Right cardiac atrium (tissue), 5 donors: Measurements from ENCODE around the gene SKAP2. TPM values are rescaled to one million over a fixed set of nuclear protein-coding genes. Genes with fewer than 3 reads are reported as not detected.

Experiments used
- ATAC-seq, 2 donors: fragments of 200-7000 bp; cut with Tn5 transposase; one replicate each; pipeline versions ENCODE4 v1.8.0 to v1.9.1; 2020; ENCODE audit warnings: moderate library complexity in 2 of 2, mild to moderate bottlenecking in 1 of 2
- DNase-seq, 3 donors: peaks; one replicate each; pipeline ENCODE4 v3.0.0-alpha.2; 2020
- H3K27ac ChIP-seq: one replicate; pipeline ENCODE4 v1.5.1; 2013; ENCODE audit warnings: mild to moderate bottlenecking, low read length, control low read depth, moderate library complexity
- H3K27me3 ChIP-seq: one replicate; pipeline ENCODE4 v1.6.1; 2013; ENCODE audit not compliant: control insufficient read depth, insufficient read depth
- H3K4me1 ChIP-seq: one replicate; pipeline ENCODE4 v1.6.1; 2013; ENCODE audit warnings: low read length; ENCODE audit not compliant: control insufficient read depth, insufficient read depth
- H3K4me3 ChIP-seq: one replicate; pipeline ENCODE4 v1.5.1; 2013; ENCODE audit warnings: low read length, control low read depth
- H3K9me3 ChIP-seq: one replicate; pipeline ENCODE4 v1.6.1; 2013; ENCODE audit warnings: low read length; ENCODE audit not compliant: control insufficient read depth
- WGBS: extraction: QIAGEN DNeasy Blood & Tissue Kit; methylation state at CpG from one replicate; pipeline ENCODE4 v1.1.7; 2013; 5-methylcytosine and 5-hydroxymethylcytosine counted together
- intact Hi-C, 4 donors: fragments of 100-400 bp; cut with DNase I; formaldehyde crosslinking; loops; one replicate each; pipeline versions ENCODE4 v1.11.0 to v1.14.0; 2022 to 2023
- polyA plus RNA-seq: library from polyadenylated mRNA; stranded (reverse); fragments of 200-250 nt; gene quantifications from one replicate; pipeline ENCODE4 v1.2.3, GENCODE V29; 2013
- total RNA-seq, 4 donors: library from RNA; stranded (reverse); fragmentation: NEBNext Ultra II Directional; extraction: Animal tissue kit (Norgen Biotek cat#: 25700); gene quantifications; one replicate each; pipeline ENCODE4 v1.2.1, GENCODE V29; 2021
- donor health status: healthy with polysubstance abuse.
- donor health status: DM: no; HTN: yes; CAD: no.
- donor health status: DM: no; HTN: no; CAD: no.
- donor health status: DM: no; HTN: yes; CAD: no; lungs with severe emphysema.
- donor health status: DM: yes; HTN: yes; CAD: no.

Gene SKAP2
- total and polyA plus RNA-seq, 5 donors, result 5.5 to 13.9 (median 10.7) TPM

DNA sequence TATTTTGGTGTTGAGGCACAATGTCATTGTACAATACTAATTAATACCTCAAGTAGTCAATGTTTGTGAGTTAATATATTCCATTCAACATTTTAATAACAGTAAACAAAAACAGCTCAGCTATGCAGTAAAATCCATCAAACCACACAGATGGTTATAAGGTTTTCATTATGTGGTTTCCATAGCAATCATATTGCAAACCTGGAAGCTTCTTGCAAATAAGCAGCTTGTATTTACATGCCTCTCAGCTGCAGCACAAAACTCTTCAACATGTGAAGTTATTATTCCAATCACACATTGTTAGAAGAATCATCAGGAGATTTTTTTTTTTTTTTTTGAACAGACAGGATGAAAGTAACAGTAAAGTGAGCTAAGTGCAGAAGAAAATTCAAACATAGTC, 170.2 kb downstream of the SKAP2 start:
- DNase-seq (no peak), ATAC-seq (no peak)
- no peaks in the 10 kb centered on the region for H3K9me3 ChIP-seq
- intact Hi-C loops, result no loop called here
- H3K27me3 ChIP-seq, result no peaks in the 10 kb centered on the region
- no peak overlapping the region for H3K27ac ChIP-seq
- no peaks in the 10 kb centered on the region for H3K4me1 ChIP-seq
- no peak overlapping the region for H3K4me3 ChIP-seq

DNA sequence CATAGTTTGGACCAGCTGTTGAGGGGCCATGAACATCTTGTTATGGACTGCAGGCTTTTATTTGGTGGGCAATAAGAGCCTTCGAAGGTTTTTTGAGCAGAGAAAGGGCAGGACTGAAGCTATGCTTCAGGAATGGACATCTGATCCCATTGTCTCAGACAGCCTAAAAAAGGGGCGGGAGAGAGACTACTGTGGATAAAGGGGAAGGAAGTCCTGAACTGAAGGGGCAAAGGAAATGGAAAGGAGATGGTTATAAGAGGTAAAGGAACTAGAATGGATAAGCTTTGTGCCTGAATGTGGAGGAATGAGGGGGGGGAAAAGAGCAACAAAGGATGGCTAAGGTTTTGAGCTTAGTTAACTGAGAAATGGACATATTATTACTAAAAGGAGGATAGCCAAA, 172.5 kb downstream of the SKAP2 start:
- ATAC-seq (peak in 1 of 2 donors; percentile 37), DNase-seq (no peak)
- intact Hi-C loops, result no loop called here
- 56% methylated on average over 2 of the region's 2 CpGs for WGBS
- H3K27me3 ChIP-seq, result no peaks in the 10 kb centered on the region
- H3K4me1 ChIP-seq, result no peaks in the 10 kb centered on the region
- no peak overlapping the region for H3K4me3 ChIP-seq
- H3K27ac ChIP-seq, result no peak overlapping the region
- H3K9me3 ChIP-seq, result no peaks in the 10 kb centered on the region

DNA sequence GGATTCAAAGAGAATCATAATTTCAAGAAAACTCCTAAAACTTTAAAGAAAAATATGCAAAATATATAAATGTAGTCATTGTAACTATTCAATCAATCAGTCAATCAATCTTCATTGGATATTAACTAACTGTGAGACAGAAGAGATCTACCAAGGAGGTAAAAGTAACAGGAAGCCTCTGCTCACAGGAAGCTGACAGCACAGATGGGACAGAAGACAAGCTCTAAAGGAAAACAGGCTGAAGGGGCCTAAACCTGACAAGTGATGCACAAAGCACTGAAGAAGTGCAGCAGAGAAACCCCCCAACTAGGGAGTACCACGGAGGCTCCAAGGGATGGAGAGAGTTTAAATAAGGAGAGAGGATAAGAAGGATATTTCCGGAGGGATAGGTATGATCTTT, 173.0 kb downstream of the SKAP2 start:
- intact Hi-C loops, result no loop called here
- Histone ChIP-seq H3K9me3 (no peaks in the 10 kb centered on the region), H3K4me1 (no peaks in the 10 kb centered on the region), H3K27ac (no peak overlapping the region), H3K27me3 (no peaks in the 10 kb centered on the region), H3K4me3 (no peak overlapping the region)
- WGBS, result 46% methylated on average over 2 of the region's 2 CpGs
- ATAC-seq (no peak), DNase-seq (no peak)

- intact Hi-C loops, result no loop called here
- H3K4me3 ChIP-seq, result no peak overlapping the region
- no peaks in the 10 kb centered on the region for H3K4me1 ChIP-seq
- no peak overlapping the region for H3K27ac ChIP-seq
- ATAC-seq, result no peak
- no peaks in the 10 kb centered on the region for H3K27me3 ChIP-seq
- no peak for DNase-seq
- no peaks in the 10 kb centered on the region for H3K9me3 ChIP-seq
- WGBS, result 65% methylated on average over 2 of the region's 2 CpGs
Observed at GRCh38 chr7:26690135-26690805, 174.1 kb downstream of the SKAP2 start.

DNA sequence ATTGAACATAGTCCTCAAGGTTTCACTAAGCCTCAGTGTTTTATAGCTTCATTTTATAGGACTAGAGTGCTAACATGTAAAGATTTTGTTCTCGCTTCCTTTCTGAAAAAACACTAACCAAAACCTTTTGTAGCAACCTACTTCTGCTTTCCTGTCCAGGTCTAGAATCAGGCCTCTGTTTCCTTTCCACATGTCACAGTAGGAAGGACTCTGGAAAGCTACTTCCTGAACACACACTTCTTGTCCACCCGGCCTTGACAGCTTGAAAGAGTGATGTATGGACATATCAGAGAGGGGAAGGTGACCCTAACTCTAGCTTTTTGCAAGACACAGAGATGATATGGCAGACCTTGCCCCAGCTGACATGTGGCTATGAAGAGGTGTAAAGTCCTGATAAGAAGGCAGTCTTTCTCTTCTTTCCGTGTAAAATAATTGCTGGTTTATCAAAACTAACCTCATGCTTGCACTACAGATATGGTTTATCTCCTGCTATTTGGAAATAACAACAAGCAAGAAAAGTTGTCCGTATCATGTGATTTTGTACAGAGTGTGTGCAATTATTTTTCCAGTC, 175.4 kb downstream of the SKAP2 start:
- H3K4me3 ChIP-seq, result no peak overlapping the region
- WGBS, result 47% methylated on average over 4 of the region's 4 CpGs
- no peaks in the 10 kb centered on the region for H3K27me3 ChIP-seq
- DNase-seq (no peak), ATAC-seq (peak; percentile 38 to 47)
- no peaks in the 10 kb centered on the region for H3K4me1 ChIP-seq
- intact Hi-C loops, result no loop called here
- no peak overlapping the region for H3K27ac ChIP-seq
- H3K9me3 ChIP-seq, result no peaks in the 10 kb centered on the region

GRCh38 chr7:26688388-26688787, 176.0 kb downstream of the SKAP2 start:
- DNase-seq (no peak), ATAC-seq (no peak)
- Histone ChIP-seq H3K4me1 (no peaks in the 10 kb centered on the region), H3K27me3 (no peaks in the 10 kb centered on the region), H3K9me3 (no peaks in the 10 kb centered on the region), H3K27ac (no peak overlapping the region), H3K4me3 (no peak overlapping the region)
- intact Hi-C loops, result no loop called here

- no peak for ATAC-seq
- Histone ChIP-seq H3K4me1 (no peaks in the 10 kb centered on the region), H3K9me3 (no peaks in the 10 kb centered on the region), H3K27me3 (no peaks in the 10 kb centered on the region), H3K27ac (no peak overlapping the region), H3K4me3 (no peak overlapping the region)
- WGBS, result 73% methylated on average over 4 of the region's 4 CpGs
- intact Hi-C loops, result no loop called here
- no peak for DNase-seq
Observed at GRCh38 chr7:26687032-26687431, 177.4 kb downstream of the SKAP2 start.

DNA sequence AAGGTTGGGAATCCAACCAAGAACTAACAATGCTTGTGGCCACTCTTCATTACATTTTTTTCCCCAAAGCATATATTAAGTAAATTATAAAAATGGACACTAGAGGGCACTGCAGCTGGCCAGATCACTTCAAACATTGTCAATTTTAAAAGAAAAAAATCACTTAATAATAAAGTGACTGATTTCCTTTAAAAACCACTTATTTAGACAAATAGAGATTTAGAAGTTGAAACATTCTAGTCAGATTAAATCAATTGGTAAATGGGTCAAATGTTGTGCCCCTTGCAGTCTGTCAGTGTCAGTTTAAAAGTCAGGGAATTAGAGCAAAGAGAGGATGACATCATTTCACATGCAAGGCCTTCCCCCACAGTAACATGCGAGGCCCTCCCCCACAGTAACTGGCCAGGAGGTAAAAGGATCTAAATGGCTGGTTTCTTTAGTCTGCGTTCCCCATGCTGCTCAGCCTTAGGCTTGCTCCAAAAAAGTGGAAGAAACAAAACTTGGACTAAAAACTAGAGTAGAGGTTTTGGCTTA, 177.9 kb downstream of the SKAP2 start:
- peak; percentile 42 to 54 for ATAC-seq
- peak in 2 of 3 donors; percentile 21 to 35 for DNase-seq
- intact Hi-C loops, result no loop called here
- Histone ChIP-seq H3K4me3 (no peak overlapping the region), H3K27me3 (no peaks in the 10 kb centered on the region), H3K9me3 (no peaks in the 10 kb centered on the region), H3K4me1 (no peaks in the 10 kb centered on the region), H3K27ac (no peak overlapping the region)
- 33% methylated on average over 2 of the region's 2 CpGs for WGBS

- Histone ChIP-seq H3K9me3 (no peaks in the 10 kb centered on the region), H3K27me3 (no peaks in the 10 kb centered on the region), H3K4me3 (no peak overlapping the region), H3K27ac (no peak overlapping the region), H3K4me1 (no peaks in the 10 kb centered on the region)
- DNase-seq (no peak), ATAC-seq (no peak)
- 25% methylated on average over 4 of the region's 4 CpGs for WGBS
- intact Hi-C loops, result no loop called here
Observed at GRCh38 chr7:26685606-26686005, 178.8 kb downstream of the SKAP2 start.

DNA sequence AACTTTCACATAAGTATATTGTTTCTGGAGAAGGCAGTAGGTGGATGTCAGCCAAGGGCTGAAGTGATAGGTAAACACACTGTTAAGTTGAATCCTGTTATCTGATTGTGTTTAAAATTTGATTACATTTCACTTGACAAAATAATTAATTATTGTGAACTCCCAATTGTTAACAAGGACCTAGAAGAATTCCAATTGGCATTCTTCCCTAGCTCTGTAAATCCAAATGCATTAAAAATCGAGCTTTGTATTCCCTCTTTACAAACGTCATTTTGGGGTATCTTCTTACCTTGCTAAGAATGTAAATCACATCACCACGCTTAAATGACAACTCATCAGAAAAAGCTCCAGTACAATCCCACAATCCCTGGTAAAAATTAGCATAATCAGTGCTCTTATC, 179.9 kb downstream of the SKAP2 start:
- H3K4me1 ChIP-seq, result no peaks in the 10 kb centered on the region
- H3K9me3 ChIP-seq, result no peaks in the 10 kb centered on the region
- H3K27me3 ChIP-seq, result no peaks in the 10 kb centered on the region
- WGBS, result 77% methylated on average over 3 of the region's 3 CpGs
- H3K27ac ChIP-seq, result no peak overlapping the region
- intact Hi-C loops, result loop anchor here in 3 of 4 donors (5.0 kb wide), 1 partner anchor 478 kb away; no protein-coding TSS in a partner anchor
- ATAC-seq (no peak), DNase-seq (no peak)
- H3K4me3 ChIP-seq, result no peak overlapping the region

- H3K4me3 ChIP-seq, result no peak overlapping the region
- no peaks in the 10 kb centered on the region for H3K4me1 ChIP-seq
- no peak for DNase-seq
- WGBS, result 84% methylated on average over 1 of the region's 1 CpG
- H3K9me3 ChIP-seq, result no peaks in the 10 kb centered on the region
- ATAC-seq, result no peak
- H3K27me3 ChIP-seq, result no peaks in the 10 kb centered on the region
- no peak overlapping the region for H3K27ac ChIP-seq
- intact Hi-C loops, result loop anchor here in 3 of 4 donors (5.0 kb wide), 1 partner anchor 479 kb away; no protein-coding TSS in a partner anchor
Observed at GRCh38 chr7:26683277-26683676, 181.1 kb downstream of the SKAP2 start.
